GM13976 (cell line): Measurements from ENCODE around the gene FRMD4A.

Experiments
- DNase-seq: peaks from one replicate; pipeline ENCODE4 v3.0.0; 2012; ENCODE audit warnings: low spot score
- in situ Hi-C: fragments of 300-500 bp; cut with MboI; formaldehyde crosslinking; loops from one replicate; pipeline ENCODE4 v1.12.0; 2022; ENCODE audit warnings: low sequenced_read_pairs, mixed read lengths, inconsistent platforms; ENCODE audit not compliant: unreplicated experiment
- TF ChIP-seq, protein P1 (sequence below): IDR thresholded peaks from 2 replicates; pipeline ENCODE4 v1.5.1; 2012; ENCODE audit warnings: borderline replicate concordance, mild to moderate bottlenecking; ENCODE audit not compliant: insufficient read depth; ENCODE audit errors: extremely low read depth, missing control alignments, control extremely low read depth

The FRMD4A gene

GRCh38 chr10:14270370-14270769 is 60.4 kb downstream of the FRMD4A start:
- no peak for DNase-seq
- TF ChIP-seq, protein P1, sequence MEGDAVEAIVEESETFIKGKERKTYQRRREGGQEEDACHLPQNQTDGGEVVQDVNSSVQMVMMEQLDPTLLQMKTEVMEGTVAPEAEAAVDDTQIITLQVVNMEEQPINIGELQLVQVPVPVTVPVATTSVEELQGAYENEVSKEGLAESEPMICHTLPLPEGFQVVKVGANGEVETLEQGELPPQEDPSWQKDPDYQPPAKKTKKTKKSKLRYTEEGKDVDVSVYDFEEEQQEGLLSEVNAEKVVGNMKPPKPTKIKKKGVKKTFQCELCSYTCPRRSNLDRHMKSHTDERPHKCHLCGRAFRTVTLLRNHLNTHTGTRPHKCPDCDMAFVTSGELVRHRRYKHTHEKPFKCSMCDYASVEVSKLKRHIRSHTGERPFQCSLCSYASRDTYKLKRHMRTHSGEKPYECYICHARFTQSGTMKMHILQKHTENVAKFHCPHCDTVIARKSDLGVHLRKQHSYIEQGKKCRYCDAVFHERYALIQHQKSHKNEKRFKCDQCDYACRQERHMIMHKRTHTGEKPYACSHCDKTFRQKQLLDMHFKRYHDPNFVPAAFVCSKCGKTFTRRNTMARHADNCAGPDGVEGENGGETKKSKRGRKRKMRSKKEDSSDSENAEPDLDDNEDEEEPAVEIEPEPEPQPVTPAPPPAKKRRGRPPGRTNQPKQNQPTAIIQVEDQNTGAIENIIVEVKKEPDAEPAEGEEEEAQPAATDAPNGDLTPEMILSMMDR, result no peak
- in situ Hi-C loops, result no loop called here

DNA sequence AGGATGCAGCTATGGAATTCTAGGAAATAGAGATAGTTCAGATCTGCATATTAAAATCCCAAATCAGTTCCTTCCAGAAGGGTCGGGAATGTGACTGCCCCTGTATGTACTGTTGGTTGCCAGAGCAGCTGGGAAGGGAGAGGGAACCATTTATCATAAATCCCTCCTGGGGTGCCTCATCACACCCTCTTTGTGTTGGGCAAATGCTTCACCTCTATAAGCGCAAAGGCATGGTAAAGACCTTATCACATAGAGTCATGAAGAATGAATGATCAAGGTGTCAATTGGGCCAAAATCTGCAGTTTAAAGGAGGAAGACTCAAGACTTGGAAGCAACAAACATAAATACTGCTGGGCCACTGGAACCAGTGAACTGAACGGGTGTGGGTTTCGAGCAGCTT is 65.0 kb downstream of the FRMD4A start:
- TF ChIP-seq, protein P1, result no peak
- no peak for DNase-seq
- in situ Hi-C loops, result no loop called here

- TF ChIP-seq, protein P1, result no peak
- no peak for DNase-seq
- in situ Hi-C loops, result no loop called here
These were observed 67.8 kb downstream of the FRMD4A start for GRCh38 chr10:14262836-14263425.

DNA sequence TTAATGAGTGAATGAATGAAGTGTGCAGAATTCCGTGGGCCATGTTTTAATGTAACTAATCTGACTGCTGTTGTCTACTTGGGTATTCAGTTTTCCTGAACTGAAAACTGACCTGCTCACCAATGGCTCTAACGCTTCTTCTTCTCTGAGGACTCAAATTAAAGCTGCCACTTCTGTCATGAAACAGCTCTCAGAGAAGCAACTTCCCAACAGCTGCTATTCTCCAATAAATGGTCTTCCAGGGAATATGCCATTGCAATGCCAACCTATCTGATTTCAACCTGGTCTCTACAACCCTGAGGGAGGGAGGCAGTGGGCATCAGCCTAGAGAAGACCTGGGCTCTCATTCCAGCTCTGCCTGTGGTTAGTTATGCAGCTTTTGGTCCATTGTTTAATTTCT is 69.4 kb downstream of the FRMD4A start:
- TF ChIP-seq, protein P1, result no peak
- no peak for DNase-seq
- in situ Hi-C loops, result no loop called here

GRCh38 chr10:14259696-14260566 is 70.8 kb downstream of the FRMD4A start:
- in situ Hi-C loops, result no loop called here
- TF ChIP-seq, protein P1, result no peak

DNA sequence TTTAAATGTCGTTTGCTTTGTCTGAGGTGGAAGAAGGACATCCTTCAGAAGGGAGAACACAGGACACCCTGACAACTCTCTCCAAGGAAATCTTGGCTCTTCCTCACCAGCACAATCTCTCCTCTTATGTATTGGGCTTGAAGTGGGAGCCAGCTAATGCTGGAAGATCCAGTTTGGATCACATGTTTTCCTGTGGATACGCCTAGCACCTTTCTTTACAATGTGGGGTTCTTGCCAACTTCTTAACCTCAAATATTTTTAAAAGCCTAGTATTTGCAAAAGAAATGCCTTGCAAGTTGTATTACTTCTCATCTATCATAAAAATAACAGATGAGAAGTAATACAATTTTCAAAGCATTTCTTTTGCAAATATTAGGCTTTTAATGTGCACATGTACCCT is 76.4 kb downstream of the FRMD4A start:
- in situ Hi-C loops, result no loop called here
- no peak for DNase-seq

More at GRCh38 chr10:14259696-14260566, 70.8 kb downstream of the FRMD4A start:
- DNase-seq, result no peak

More for the DNA sequence above, 76.4 kb downstream of the FRMD4A start:
- TF ChIP-seq, protein P1, result no peak
